HepG2 (cell line): ENCODE measurements around the gene CCDC82. TPM values are rescaled to one million over a fixed set of nuclear protein-coding genes. Genes with fewer than 3 reads are reported as not detected.

ENCODE experiments used
- GABPB1 ChIP-seq: IDR thresholded peaks from 2 replicates; pipeline ENCODE4 v1.6.1; 2016; ENCODE audit warnings: mild to moderate bottlenecking, missing genetic modification reagents, moderate library complexity, missing compliant biosample characterization
- GATA4 ChIP-seq: sonication (generic); IDR thresholded peaks from 2 replicates; pipeline ENCODE4 v1.6.1; 2016; ENCODE audit warnings: antibody characterized with exemption, low read depth, borderline replicate concordance
- PRPF4 ChIP-seq: fragments of 200-400 bp; formaldehyde crosslinking; IDR thresholded peaks from 2 replicates; pipeline ENCODE4 v1.6.1; 2016; ENCODE audit warnings: low read length, low read depth; ENCODE audit not compliant: poor library complexity, severe bottlenecking
- SMARCC2 ChIP-seq: fragments of 450-650 bp; IDR thresholded peaks from 2 replicates; pipeline ENCODE4 v1.6.1; 2017; ENCODE audit warnings: antibody characterized with exemption, mild to moderate bottlenecking
- ZMAT3 ChIP-seq: sonication (generic); formaldehyde crosslinking; conservative IDR thresholded peaks from 2 replicates; pipeline ENCODE4 v1.7.0; 2021; ENCODE audit warnings: missing genetic modification reagents
- ZNF121 ChIP-seq: sonication (generic); formaldehyde crosslinking; IDR thresholded peaks from 2 replicates; pipeline ENCODE4 v1.5.0; 2020; ENCODE audit warnings: mild to moderate bottlenecking, missing genetic modification reagents
- ZNF354B ChIP-seq: sonication (generic); formaldehyde crosslinking; IDR thresholded peaks from 2 replicates; pipeline ENCODE4 v1.8.0; 2022; ENCODE audit warnings: mild to moderate bottlenecking, missing genetic modification reagents
- ZNF766 ChIP-seq: sonication (generic); formaldehyde crosslinking; IDR thresholded peaks from 2 replicates; pipeline ENCODE4 v1.5.0; 2020; ENCODE audit warnings: missing genetic modification reagents, borderline replicate concordance
- ZNF780A ChIP-seq: sonication (generic); formaldehyde crosslinking; IDR thresholded peaks from 2 replicates; pipeline ENCODE4 v1.8.0; 2022; ENCODE audit warnings: mild to moderate bottlenecking, missing genetic modification reagents, moderate library complexity
- polyA plus RNA-seq, 8 experiments: library from polyadenylated mRNA; depleted of rRNA in 3 of 8; stranded (reverse) in 7 of 8; unstranded in 1 of 8; fragments of >200 nt; fragmentation: Illumina TruSeq in 4 of 8; extraction: Trizol in 4 of 8; gene quantifications; 2 replicates each; pipeline versions ENCODE4 v1.2.1 to v1.2.3, GENCODE V29; 2011 to 2016; ENCODE audit warnings: low read depth in 4 of 8, missing spikeins in 1 of 8, mixed read lengths in 1 of 8; ENCODE audit not compliant: insufficient read depth in 1 of 8
- total RNA-seq, 5 experiments: library from RNA; depleted of rRNA; stranded (reverse); fragments of >200 nt; fragmentation: Illumina TruSeq; extraction: Trizol; gene quantifications; 2 replicates each; pipeline ENCODE4 v1.2.3, GENCODE V29; 2016; ENCODE audit warnings: low read depth in 1 of 5
- TF ChIP-seq, protein P1 (sequence below): sonication (generic); formaldehyde crosslinking; IDR thresholded peaks from one replicate; pipeline ENCODE4 v1.5.1; 2020; ENCODE audit warnings: mild to moderate bottlenecking, missing genetic modification reagents; ENCODE audit errors: not compliant biosample characterization
- TF ChIP-seq, protein P2 (sequence below): sonication (generic); formaldehyde crosslinking; IDR thresholded peaks from 2 replicates; pipeline ENCODE4 v1.4.0; 2020; ENCODE audit warnings: mild to moderate bottlenecking, missing genetic modification reagents
- TF ChIP-seq, protein P3 (sequence below): sonication (generic); formaldehyde crosslinking; IDR thresholded peaks from 2 replicates; pipeline ENCODE4 v1.4.0; 2020; ENCODE audit warnings: missing genetic modification reagents
- TF ChIP-seq, protein P4 (sequence below): sonication (generic); formaldehyde crosslinking; IDR thresholded peaks from 2 replicates; pipeline ENCODE4 v1.4.0; 2020; ENCODE audit warnings: missing genetic modification reagents, borderline replicate concordance

CCDC82 gene
- total and polyA plus RNA-seq, 2 of the 13 experiments (the other 11 are each of a cell fraction or from before 2014, with no cell fraction given), result 19.7 to 25.7 TPM

DNA sequence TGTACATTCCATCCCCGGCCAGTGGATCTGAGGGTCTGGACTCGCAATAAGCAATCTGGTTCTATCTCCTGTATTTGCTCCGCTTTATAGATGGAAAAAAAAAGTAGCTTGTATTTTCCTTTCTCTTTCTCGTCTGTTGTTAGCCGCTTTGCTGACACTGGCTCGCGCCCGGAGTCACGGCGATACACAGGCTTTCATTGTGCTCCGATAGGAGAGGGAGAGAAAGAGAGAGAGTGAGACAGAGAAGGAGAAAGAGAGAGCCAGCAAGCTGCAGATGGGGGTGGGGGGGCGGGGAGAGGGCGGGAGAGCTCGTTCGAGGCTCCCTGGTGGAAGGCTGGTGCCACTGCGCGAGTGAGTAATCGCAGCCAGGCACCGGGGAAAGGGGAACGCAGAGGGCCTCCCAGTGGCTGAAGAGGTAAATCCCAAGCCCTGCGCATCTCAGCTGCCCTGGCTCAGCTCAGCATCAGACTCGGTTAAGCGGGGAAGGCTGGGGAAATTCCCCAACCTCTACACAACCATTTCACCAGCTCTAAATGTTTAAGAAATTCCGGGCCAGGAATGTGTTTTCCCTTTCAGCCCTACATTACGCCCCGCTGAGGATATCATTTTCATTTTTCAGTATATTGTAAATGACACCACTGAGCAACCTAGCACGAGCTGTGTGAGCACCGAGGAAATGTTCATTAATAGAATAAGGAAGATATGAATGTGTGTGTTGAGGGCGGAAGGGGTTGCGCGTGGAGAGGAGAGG lies 46.6 kb downstream of the CCDC82 start, which contains the start of gene MAML2 (continued):
- TF ChIP-seq, protein P1, sequence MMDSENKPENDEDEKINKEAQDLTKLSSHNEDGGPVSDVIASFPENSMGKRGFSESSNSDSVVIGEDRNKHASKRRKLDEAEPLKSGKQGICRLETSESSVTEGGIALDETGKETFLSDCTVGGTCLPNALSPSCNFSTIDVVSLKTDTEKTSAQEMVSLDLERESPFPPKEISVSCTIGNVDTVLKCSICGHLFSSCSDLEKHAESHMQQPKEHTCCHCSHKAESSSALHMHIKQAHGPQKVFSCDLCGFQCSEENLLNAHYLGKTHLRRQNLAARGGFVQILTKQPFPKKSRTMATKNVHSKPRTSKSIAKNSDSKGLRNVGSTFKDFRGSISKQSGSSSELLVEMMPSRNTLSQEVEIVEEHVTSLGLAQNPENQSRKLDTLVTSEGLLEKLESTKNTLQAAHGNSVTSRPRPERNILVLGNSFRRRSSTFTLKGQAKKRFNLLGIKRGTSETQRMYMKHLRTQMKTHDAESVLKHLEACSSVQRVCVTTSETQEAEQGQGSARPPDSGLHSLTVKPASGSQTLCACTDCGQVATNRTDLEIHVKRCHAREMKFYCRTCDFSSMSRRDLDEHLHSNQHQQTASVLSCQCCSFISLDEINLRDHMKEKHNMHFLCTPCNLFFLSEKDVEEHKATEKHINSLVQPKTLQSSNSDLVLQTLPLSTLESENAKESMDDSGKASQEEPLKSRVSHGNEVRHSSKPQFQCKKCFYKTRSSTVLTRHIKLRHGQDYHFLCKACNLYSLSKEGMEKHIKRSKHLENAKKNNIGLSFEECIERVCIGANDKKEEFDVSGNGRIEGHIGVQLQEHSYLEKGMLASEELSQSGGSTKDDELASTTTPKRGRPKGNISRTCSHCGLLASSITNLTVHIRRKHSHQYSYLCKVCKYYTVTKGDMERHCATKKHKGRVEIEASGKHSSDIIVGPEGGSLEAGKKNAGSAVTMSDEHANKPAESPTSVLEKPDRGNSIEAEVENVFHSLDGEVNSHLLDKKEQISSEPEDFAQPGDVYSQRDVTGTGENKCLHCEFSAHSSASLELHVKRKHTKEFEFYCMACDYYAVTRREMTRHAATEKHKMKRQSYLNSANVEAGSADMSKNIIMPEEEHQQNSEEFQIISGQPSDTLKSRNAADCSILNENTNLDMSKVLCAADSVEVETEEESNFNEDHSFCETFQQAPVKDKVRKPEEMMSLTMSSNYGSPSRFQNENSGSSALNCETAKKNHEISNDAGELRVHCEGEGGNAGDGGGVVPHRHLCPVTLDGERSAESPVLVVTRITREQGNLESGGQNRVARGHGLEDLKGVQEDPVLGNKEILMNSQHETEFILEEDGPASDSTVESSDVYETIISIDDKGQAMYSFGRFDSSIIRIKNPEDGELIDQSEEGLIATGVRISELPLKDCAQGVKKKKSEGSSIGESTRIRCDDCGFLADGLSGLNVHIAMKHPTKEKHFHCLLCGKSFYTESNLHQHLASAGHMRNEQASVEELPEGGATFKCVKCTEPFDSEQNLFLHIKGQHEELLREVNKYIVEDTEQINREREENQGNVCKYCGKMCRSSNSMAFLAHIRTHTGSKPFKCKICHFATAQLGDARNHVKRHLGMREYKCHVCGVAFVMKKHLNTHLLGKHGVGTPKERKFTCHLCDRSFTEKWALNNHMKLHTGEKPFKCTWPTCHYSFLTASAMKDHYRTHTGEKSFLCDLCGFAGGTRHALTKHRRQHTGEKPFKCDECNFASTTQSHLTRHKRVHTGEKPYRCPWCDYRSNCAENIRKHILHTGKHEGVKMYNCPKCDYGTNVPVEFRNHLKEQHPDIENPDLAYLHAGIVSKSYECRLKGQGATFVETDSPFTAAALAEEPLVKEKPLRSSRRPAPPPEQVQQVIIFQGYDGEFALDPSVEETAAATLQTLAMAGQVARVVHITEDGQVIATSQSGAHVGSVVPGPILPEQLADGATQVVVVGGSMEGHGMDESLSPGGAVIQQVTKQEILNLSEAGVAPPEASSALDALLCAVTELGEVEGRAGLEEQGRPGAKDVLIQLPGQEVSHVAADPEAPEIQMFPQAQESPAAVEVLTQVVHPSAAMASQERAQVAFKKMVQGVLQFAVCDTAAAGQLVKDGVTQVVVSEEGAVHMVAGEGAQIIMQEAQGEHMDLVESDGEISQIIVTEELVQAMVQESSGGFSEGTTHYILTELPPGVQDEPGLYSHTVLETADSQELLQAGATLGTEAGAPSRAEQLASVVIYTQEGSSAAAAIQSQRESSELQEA, result no peak
- TF ChIP-seq SMARCC2 (no peak), ZNF121 (no peak), PRPF4 (no peak), ZNF354B (CRISPR knock-in tag) (no peak), ZNF766 (CRISPR knock-in tag) (no peak), GABPB1 (CRISPR knock-in tag) (0 out of 2 replicates have a peak, but pooled peaks have one; percentile 36), ZMAT3 (CRISPR knock-in tag) (no peak), GATA4 (no peak), ZNF780A (no peak)
- TF ChIP-seq, protein P2, sequence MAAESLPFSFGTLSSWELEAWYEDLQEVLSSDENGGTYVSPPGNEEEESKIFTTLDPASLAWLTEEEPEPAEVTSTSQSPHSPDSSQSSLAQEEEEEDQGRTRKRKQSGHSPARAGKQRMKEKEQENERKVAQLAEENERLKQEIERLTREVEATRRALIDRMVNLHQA (CRISPR knock-in tag), result no peak
- TF ChIP-seq, protein P3, sequence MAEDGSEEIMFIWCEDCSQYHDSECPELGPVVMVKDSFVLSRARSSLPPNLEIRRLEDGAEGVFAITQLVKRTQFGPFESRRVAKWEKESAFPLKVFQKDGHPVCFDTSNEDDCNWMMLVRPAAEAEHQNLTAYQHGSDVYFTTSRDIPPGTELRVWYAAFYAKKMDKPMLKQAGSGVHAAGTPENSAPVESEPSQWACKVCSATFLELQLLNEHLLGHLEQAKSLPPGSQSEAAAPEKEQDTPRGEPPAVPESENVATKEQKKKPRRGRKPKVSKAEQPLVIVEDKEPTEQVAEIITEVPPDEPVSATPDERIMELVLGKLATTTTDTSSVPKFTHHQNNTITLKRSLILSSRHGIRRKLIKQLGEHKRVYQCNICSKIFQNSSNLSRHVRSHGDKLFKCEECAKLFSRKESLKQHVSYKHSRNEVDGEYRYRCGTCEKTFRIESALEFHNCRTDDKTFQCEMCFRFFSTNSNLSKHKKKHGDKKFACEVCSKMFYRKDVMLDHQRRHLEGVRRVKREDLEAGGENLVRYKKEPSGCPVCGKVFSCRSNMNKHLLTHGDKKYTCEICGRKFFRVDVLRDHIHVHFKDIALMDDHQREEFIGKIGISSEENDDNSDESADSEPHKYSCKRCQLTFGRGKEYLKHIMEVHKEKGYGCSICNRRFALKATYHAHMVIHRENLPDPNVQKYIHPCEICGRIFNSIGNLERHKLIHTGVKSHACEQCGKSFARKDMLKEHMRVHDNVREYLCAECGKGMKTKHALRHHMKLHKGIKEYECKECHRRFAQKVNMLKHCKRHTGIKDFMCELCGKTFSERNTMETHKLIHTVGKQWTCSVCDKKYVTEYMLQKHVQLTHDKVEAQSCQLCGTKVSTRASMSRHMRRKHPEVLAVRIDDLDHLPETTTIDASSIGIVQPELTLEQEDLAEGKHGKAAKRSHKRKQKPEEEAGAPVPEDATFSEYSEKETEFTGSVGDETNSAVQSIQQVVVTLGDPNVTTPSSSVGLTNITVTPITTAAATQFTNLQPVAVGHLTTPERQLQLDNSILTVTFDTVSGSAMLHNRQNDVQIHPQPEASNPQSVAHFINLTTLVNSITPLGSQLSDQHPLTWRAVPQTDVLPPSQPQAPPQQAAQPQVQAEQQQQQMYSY, result no peak
- TF ChIP-seq, protein P4, sequence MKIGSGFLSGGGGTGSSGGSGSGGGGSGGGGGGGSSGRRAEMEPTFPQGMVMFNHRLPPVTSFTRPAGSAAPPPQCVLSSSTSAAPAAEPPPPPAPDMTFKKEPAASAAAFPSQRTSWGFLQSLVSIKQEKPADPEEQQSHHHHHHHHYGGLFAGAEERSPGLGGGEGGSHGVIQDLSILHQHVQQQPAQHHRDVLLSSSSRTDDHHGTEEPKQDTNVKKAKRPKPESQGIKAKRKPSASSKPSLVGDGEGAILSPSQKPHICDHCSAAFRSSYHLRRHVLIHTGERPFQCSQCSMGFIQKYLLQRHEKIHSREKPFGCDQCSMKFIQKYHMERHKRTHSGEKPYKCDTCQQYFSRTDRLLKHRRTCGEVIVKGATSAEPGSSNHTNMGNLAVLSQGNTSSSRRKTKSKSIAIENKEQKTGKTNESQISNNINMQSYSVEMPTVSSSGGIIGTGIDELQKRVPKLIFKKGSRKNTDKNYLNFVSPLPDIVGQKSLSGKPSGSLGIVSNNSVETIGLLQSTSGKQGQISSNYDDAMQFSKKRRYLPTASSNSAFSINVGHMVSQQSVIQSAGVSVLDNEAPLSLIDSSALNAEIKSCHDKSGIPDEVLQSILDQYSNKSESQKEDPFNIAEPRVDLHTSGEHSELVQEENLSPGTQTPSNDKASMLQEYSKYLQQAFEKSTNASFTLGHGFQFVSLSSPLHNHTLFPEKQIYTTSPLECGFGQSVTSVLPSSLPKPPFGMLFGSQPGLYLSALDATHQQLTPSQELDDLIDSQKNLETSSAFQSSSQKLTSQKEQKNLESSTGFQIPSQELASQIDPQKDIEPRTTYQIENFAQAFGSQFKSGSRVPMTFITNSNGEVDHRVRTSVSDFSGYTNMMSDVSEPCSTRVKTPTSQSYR, result peak; percentile 53; the same call in 1 of the 2 replicates
